ENCODE data around the gene CNIH3.
"Not testable (repeated sequence)": the region's sequence is repeated elsewhere in the genome, so short reads cannot be mapped to it uniquely, and the experiment has no call there.

CNIH3 gene

DNA sequence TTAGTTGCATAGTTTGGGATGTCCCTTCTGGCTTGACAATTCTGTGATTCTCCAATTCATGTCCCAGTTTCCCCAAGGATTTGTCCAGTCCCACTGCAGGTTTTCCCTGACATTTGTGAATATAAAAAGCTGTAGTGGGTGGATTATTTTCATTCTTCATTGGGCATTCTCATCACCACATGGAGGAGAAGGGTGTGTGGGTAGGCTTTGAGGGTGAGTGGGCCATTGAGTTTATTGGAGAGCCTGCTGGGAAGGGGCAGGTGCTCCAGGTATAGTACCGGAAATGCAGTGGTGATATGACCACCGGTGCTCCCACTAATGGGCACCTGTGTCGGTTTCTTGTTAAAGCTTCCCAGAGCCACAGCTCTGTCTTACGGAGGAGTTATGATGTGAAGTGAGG lies 74.5 kb downstream of the CNIH3 start:
- DNase-seq, result no peak

DNA sequence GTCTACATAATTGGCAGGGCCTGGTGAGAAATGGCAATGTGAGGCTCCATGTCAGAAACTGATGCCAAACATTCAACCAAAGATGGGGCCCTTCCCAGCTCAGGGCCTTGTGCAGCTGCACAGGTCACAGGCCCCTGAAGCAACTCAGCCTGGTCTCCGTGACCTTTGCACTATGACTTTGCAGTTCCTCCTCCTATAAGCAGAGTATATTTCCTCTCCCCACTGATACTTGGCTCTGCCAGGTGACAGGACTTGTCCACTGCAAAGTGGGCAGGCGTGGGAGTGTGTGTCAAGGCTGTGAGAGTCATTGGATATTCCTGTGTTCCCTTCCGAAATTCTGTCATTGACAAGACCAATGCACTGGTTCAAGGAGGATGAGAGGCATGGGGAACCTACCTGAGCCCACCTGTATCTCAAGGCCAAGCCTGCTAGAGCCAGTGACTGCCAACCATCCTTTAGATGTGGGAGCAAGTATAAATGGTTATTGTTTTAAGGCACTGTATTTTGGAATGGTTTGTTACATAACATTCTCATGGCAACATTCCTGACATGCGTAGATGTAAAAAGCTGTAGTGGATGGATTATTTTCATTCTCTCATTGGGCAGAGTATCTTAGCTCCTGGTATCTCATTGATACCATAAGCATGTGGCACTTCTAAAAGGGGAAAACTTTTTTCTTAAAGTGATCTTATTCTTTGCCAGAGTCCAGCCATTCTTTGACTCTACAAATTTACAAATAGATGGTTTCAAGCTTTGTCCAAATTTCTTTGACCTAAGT lies 75.2 kb downstream of the CNIH3 start:
- DNase-seq, result no peak

DNA sequence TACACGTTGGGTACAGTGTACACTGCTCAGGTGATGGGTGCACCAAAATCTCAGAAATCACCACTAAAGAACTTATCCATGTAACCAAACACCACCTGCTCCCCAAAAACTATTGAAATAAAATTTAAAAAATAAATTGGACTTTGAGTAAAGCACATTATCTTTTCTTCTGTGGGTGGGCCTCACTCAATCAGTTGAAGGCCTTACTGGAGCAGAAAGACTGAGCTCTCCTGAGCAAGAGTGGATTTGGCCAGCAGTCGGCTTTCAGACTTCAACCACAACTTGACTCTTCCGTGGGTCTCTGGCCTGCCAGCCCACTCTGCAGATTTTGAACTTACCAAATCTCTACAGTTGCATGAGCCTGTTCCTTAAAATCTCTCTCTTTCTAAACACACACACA lies 78.9 kb downstream of the CNIH3 start:
- no peak for DNase-seq

DNA sequence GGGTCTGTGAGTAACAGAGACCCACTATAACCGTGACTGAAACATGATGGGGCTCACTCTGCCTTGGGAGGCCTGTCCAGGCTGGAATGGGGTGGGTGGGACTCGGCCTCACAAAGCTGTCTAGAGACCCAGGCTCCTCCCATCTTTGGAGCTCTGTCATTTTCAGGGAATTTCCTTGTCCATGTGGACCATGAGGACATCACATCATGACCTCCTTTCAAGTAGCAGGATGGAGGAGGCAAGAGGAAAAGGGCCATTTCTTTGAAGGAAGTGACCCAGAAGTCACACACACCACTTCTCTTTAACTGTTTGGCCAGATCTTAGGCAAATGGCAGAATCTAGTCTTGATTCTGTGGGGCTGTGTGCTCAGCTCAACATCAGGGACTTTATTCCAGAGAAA lies 79.9 kb downstream of the CNIH3 start:
- no peak for DNase-seq

DNA sequence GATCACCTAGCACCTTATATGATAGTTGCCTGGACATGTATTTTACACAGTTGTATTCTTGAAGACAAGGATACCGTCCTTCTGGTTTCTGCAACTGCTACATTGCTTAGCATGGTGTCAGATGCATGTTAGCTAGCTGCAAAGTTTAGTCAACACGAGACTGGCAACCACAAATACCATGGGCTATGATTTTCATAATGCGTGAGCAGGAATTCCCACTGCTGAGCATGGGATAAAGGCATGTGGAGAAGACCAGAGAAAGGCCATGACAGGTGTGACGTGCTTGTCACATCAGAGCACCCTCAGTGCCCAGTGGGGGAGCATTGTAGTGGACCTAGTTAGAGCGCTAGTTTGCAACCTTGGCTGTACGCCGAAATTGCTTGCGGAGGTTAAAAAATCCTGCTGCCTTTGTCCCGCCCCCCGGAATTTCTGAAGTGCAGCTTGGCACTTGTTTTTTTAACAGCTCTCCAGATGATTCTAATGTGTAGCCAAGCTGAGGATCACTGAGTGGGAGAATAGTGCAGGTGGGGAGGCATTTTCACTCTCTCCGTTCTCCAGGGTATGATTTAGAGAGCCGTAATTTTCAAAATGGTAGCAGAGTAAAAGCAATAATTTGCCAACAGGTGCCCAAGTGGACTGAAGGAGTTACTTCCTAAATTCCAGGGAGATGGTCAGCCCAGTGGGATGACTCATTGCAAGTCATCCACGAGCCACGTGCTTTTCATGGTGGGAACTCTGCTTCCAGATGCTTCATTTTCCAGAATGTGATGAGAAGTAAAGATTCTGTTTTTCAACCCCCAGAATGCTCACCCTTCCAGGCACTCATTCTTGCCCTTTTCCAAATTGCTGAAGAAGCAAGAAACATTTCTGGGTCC lies 81.0 kb downstream of the CNIH3 start:
- DNase-seq, result no peak

DNA sequence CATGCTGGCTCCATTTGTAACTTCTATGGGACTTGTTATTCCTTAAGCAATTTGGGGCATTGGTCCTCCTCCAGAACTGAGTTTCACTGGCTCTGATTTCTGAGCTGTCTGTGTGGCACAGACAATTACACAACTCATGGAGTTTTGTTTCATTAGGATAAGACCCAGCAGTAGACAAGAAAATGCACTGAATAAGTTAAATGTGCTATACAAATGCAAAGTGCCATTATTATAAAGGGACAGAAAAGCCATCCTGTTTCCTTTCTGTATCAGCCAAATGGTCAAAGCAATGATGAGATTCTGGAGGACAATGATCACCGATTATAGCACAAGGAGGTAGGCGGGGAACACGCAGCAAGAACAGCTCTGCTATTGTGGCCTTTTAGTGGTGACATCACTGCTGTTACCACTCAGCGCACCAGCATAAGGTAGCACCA lies 81.9 kb downstream of the CNIH3 start:
- DNase-seq, result no peak

DNA sequence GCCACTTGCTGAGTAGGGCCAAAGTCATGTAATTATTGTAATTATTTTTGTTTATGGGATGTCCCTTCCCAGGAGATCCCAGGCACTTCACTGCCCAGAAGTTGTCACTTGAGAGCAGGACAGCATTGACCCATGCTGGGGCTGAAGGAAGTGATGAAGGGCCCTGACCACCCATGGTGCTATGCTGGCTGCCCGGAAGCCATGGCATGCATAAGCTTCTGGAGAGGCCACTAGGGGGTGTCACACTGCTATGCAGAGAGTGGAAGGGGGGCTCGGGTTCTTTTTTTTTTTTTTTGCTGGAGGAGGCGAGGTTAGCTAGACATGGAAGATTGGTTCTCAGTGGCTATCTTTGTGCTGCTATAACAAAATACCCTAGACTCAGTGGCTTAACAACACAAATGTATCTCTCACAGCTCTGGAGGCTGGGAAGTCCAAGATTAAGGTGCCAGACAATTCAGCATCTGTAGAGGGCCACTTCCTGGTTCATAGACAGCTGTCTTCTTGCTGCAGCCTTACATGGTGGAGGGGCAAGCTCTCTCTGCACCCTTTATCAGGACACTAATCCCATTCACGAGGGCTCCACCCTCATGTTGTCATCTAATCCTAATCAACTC lies 84.9 kb downstream of the CNIH3 start:
- no peak for DNase-seq

DNA sequence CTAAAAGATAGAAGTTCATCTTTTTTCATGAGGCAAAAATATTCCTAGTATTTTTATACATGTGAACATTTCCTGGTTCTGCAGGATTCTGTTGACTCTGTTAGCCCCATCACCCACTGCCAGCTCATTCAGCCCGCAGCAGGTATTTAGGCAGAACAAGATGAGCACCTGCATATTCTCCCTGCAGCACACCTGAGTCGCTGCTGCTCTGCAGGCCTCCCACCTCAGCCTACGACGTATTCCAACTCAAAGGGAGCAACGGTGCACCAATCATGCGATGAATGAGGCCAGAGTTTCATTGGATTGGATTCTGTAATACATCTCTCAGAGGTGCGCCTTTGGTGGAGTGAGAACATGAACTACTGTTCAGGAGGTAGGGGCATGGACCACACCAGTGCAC lies 87.6 kb downstream of the CNIH3 start:
- DNase-seq, result no peak

DNA sequence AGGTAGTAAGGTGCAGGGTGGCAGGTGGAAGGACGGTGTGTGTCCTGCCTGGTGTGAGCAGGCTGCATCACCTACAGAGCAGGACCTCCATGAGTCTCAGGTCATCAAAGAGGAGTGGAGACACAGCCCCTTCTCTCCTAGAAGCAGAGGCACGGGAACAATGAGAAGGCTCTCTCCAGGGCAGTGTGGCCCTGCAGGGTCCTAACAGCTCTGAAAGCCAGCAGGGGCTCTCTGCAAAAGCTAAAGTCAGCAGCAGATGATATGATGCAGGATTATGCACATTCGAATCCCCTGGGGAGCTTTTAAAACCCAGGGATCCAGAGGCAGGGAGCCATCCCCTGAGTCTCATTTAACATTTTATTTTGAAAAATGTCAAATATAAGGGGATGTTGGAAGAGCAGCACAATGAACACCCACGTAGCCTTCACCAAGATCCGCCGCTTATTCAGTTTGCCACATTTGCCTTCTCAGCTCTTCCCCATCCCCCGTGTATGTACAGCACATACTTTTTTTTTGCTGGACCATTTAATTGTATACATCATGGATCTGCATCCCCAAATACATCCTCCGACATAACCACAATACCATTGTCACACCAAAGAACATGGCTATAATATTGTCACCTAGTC lies 88.1 kb downstream of the CNIH3 start:
- DNase-seq, result no peak

DNA sequence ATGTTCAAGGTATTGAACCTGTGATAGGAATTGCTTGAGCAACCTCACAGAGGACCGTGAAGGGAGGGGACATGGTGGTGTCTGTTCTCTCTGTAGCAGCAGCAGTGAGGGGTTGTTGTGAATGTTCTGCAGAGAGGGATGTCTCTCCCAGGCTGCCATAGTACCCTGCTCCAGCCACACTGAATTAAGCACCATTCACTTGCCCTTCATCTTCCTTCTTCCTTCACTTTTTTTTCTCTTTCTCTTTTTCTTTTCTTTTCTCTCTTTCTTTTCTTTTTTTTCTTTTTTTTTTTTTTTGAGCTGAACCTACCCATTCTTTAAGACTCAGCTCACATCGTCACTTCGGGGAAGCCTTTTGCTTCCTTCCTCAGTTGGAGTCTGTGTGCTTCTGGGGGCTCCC lies 89.5 kb downstream of the CNIH3 start:
- DNase-seq, result no peak

DNA sequence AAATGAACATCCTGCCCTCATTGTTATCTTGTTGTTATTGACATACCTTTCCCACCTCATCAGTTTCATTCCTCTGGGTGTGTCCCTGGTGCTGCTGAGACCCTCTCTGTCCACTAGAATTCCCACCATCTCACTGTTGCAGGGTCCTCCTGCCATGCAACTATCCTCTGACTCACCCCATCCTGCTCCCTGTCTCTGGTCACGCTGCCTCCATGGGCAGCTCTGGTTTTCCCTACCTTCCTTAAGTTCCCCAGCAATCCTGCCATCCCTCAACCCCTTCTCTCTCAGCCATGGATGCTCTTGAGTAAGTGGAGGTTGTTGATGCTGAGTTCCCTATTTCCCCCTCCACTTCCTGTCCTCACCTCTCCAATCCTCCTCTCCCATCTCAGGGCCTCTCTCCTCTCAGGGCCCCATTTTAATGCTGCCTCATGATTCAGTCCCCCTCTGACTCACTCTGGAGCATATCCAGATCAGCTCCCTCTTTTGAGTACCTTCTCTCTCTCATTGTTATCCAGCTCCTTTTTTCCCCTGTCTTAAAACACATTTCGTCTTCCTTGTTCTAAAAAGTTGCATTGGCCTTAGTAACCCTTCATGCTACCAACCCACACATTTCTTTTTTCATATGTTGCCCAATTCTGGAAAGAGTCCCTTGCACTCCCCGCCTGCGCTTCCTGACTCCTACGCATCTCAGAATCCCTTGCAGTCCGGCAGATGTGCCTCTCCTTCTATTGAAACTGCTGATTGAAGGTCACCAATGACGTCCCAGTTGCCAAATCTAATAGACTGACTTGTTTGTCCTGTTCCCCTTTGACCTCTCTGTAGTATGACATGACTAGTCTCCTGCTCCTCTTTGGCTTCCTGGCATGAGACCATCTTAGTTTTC lies 92.0 kb downstream of the CNIH3 start:
- no peak for DNase-seq

DNA sequence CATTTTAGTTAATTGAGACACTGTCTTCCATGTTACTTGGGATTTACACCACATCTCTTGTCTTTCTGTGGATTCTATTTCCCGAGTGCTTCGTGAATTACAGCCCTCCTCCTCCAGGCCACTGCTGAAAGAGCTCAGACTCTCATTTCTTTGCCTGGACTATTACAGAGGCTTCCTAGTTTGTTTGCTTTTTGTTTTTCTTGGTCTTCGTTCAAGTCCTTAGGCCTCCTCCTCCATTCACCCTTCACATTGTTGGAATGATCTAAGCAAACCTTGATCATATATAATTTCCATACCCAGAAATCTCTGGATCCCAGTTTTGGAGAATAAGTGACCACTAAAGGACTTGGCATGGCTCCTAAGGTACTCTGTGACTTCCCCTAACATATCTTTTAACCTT lies 94.1 kb downstream of the CNIH3 start:
- DNase-seq, result no peak

DNA sequence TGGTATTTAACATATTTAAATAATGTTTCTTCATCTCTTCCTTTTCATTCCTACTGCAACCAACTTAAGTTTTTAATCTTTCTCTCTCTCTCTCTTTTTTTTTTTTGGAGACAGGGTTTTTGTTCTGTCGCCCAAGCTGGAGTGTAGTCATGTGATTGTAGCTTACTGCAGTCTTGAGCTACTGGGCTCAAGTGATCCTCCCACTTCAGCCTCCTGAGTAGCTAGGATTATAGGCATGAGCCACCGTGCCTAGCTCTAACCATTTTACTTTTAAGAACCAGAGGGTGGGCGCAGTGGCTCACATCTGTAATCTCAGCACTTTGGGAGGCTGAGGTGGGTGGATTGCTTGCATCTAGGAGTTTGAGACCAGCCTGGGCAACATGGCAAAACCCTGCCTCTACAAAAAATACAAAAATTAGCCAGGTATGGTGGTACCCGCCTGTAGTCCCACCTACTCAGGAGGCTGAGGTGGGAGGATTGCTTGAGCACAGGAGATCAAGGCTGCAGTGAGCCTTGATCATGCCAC lies 95.2 kb downstream of the CNIH3 start:
- not testable (repeated sequence) for DNase-seq

DNA sequence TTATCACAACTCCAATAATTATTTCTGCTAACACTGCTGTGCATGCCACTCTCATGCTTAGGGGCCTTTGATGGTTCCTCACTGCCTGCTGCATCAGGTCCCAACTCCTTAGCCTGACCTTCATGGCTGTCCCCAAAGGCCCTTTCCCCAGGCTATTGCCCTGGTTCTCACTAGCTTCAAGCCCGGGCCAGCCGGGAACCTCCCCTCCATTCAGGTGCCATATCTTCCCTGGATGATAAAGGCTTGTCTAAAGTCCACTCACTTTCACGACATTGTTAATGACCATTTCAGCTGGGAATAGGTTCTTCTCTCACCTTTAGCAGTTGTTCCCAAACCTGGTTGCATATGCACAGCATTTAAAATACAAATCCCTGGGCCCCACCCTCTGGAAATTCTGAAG lies 95.8 kb downstream of the CNIH3 start:
- DNase-seq, result no peak

DNA sequence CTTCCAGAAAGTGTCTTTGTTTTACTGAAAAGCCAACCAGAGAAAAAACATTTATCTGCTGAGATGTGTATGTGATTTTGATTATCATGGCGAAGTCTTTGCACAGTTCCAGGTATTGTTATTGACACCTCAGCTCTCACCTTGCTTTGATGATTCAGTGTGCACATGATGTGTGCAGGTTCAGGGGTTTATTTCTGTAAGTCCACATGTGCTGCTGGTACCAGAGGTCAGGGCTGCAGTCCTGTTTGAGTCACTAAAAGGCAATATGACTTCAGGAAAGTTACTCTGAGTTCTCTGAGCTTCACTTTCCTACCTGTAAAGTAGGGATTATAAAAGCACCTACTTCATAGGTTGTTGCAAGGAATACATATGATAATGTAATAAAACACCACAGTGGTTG lies 97.1 kb downstream of the CNIH3 start:
- DNase-seq, result no peak

DNA sequence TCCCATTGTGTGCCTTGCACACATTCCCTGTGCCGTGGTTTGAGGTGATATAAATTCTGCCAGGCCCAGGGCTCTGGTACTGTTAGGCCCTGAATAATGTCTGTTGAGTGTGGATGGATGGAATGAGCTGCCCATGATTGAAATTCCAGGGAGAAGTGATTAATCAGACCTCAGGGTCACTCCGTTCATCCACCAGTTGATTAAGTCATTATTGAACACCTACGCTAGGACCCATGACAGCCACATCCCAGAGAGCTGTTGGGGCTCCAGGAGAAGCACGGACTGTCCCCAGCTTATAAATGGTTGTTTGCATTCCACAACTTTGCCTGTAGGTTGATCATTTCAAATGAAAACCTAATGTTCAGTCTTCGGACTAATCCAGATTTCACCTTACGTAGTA lies 98.4 kb downstream of the CNIH3 start:
- no peak for DNase-seq

DNA sequence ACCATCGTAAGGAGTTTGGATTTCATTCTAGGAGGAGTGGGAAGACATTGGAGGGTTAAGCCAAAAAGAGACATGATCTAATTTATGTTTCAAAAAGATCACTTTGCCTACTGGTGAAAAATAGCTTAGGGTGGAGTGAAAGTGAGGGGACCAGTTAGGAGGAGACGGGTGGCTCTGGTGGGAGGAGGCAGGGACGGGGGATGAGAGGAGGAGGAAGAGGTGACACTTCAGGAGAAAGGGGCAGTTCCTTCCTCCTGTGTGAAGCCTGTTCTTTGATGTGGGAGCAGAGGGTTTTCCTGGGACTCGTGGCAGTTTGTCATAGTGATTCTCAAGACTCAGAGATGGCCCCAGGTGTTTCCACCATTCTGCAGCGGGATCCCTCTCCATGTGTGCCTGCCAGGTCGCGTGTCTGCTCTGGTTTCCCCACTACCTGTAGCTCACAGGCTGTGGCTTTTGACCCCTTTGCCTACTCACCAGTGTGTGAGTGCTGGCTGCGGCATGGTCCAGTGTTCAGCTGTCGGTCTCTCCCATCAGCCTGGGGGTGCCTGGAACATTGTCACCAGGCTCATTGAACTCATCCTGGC lies 102.4 kb downstream of the CNIH3 start:
- no peak for DNase-seq

DNA sequence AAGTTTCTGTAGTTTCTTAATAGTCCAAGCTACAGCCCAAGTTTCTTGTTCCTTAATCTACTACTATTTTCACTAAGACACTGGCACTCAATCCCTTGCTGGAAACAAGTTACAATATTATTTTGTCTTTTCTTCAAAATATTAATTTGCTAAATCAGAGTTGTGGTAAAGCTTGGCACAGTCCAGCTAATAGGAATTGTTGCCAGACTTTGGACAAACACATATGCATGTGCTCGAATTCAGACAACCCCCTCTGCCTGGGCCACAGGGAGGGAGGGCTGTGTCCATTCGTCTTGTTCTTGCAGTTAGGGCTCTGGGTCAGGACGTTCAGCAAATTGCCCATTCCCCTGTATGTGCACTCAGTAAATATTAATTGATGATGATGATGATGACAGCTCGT lies 103.6 kb downstream of the CNIH3 start:
- no peak for DNase-seq

DNA sequence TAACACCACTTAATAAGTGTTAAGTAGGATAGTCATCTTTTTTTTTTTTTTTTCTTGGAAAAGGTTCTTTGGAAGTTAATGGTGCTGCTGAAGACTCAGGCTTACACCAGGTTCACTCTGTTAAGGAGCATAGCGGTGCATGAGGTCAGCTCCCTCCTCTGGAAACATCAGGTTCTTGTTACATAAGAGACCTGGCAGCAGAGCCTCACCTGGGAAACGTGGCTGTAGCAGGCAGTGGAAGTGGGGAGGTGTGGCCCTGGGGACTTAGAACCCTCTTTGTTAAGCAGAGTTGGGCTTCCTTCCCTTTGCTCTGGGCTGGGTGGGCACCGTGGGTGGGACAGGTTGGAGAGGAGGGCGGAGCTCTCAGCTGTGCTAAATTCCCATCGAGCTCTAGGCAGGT lies 104.1 kb downstream of the CNIH3 start:
- no peak for DNase-seq

DNA sequence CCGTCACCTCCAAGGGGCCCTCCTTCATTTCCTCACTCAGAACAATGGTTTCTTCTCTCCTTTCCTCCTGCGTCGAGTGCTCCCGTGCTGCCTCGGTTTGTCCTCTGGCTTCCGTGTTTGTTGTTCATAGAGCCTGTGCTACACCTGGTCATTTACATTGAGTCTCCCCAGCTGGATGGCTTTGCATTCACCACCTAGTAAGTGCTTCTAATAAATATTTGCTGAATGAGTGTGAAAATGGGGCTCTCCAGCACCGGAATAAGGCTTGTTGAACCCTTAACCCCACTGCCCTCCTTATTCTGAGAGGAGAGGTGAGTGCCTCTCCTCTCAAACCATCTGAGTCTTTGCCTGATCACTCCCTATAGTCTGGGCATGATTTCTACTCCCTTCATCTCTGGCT lies 104.9 kb downstream of the CNIH3 start:
- DNase-seq, result no peak

DNA sequence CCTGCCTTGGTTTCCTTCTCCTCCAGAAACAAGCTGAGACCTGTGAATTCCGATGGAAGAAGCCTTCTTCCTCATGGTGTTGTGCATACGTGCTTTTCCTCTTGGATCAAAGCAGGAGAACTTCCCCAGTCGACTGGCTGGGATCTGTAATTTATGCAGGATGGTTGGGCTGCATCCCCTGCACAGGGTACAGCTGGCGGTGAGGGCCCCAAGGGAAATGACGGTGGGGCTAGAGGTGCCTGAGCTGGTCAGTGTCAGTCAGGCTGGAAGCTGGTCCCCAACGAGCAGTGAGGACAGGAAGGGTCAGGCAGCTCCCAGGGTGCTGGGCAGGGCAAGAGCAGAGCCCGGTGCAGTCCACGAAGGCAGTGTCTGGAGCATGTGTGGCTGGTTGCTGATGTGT lies 106.7 kb downstream of the CNIH3 start:
- DNase-seq, result no peak

DNA sequence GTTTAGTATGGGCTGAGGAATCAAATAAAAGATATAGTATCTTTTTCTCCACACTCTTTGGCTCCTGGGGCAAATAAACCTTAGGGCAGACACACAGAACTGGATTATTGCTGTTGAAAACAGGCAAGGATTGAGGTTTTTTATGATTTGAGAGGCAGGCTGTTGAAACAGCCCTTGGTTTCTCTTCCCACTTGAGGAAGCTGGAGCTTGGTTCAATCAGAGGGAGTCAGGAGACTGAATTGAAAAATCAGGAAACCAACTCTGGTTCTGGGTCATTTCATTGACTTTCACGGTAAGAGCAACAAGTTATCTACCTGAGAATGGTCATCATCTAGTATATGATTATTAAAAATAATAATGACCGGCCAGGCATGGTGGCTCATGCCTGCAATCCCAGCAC lies 108.4 kb downstream of the CNIH3 start:
- DNase-seq, result no peak
